Measurements from ENCODE around the gene FANCE. TPM values are rescaled to one million over a fixed set of nuclear protein-coding genes. Genes with fewer than 3 reads are reported as not detected.
A peak's percentile ranks its signal among the peaks of the same experiment; 100 is the strongest.

FANCE gene
- total and polyA plus RNA-seq, 7 donors, result 3.8 to 15.2 (median 7.1) TPM

DNA sequence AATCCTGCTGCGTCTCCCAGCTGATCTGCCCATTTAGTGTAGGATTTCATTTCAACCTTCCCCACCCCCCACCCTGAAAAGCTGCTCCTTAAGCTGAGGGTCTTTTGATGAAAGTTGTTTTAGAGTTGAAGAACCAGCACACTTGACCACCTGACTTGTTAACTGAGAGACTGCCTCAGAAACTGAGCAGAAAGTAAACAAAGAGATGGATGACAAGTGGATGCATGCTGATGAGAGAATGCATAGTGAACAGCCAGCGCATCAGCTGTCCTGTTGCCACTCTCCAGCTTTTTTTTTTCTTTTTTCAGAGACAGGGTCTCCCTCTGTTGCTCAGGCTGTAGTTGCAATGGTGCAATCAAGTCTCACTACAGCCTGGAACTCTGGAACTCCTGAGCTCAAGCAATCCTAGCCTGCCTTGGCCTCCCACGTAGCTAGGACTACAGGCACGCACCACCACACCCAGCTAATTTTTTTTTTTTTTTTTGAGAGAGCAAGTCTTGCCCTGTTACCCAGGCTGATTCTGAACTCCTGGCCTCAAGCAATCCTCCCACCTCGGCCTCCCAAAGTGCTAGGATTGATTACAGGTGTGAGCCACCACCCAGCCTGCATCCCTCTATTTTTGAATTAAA lies 25.5 kb downstream of the FANCE start:
- 89 to 95% (median 90%) methylated on average over 5 of the region's 5 CpGs for WGBS, 3 donors
- no peak for ATAC-seq
- TF ChIP-seq CTCF (IDR thresholded peaks at IDR 0.05), result no peak
- H3K9me3 ChIP-seq, result no peaks in the 10 kb centered on the region
- H3K27ac ChIP-seq, result no peak overlapping the region
- no peaks in the 10 kb centered on the region for H3K27me3 ChIP-seq (ENCODE audit: insufficient read depth in 3 of 3, low read length in 2 of 3)
- H3K4me3 ChIP-seq, result no peak overlapping the region
- intact Hi-C loops (cut with DNase I), result no loop called here
- peaks cover 4 to 82% of the 10 kb centered on the region in 2 donors for H3K36me3 ChIP-seq (ENCODE audit: insufficient read depth in 1 of 2, low read depth in 1 of 2)
- no peak for DNase-seq
- H3K4me1 ChIP-seq, result no peaks in the 10 kb centered on the region

DNA sequence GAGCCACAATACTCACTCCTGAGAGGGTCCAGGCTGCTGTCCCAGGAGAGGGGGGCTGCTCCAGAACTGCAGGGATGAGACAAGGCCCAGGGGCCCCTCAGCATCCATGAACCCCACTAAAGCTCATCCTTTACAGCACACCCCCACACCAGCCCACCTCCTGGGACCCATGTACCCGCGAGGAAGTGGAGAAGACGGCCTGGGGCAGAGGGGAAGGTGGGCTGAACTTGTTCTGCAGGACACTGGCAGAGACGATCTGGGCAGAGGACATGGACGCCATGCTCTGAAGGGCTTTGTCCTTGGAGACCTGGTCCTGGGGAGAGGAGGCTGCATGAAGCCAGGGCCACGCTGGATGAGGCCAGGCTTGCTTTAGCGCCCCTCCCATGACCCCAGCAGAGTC lies 26.1 kb downstream of the FANCE start:
- ATAC-seq (no peak), DNase-seq (peak in 1 of 2 donors; percentile 21)
- WGBS, 3 donors, result 85 to 89% (median 88%) methylated on average over 7 of the region's 7 CpGs
- intact Hi-C loops (cut with DNase I), result no loop called here
- no peak for TF ChIP-seq CTCF (IDR thresholded peaks at IDR 0.05)
- Histone ChIP-seq H3K27me3 (ENCODE audit: insufficient read depth in 3 of 3, low read length in 2 of 3) (no peaks in the 10 kb centered on the region), H3K27ac (no peak overlapping the region), H3K4me3 (no peak overlapping the region), H3K9me3 (no peaks in the 10 kb centered on the region), H3K36me3 (ENCODE audit: insufficient read depth in 1 of 2, low read depth in 1 of 2) (peaks cover 4 to 80% of the 10 kb centered on the region in 2 donors), H3K4me1 (no peaks in the 10 kb centered on the region)

GRCh38 chr6:35480176-35480575 lies 28.0 kb downstream of the FANCE start:
- ATAC-seq (no peak), DNase-seq (no peak)
- WGBS, 3 donors, result 92 to 98% (median 94%) methylated on average over 9 to 12 of the region's 12 CpGs
- Histone ChIP-seq H3K4me1 (no peaks in the 10 kb centered on the region), H3K27me3 (ENCODE audit: insufficient read depth in 3 of 3, low read length in 2 of 3) (no peaks in the 10 kb centered on the region), H3K27ac (no peak overlapping the region), H3K9me3 (no peaks in the 10 kb centered on the region), H3K36me3 (ENCODE audit: insufficient read depth in 1 of 2, low read depth in 1 of 2) (peaks cover 4 to 77% of the 10 kb centered on the region in 2 donors), H3K4me3 (no peak overlapping the region)
- no peak for TF ChIP-seq CTCF (IDR thresholded peaks at IDR 0.05)
- intact Hi-C loops (cut with DNase I), result no loop called here

DNA sequence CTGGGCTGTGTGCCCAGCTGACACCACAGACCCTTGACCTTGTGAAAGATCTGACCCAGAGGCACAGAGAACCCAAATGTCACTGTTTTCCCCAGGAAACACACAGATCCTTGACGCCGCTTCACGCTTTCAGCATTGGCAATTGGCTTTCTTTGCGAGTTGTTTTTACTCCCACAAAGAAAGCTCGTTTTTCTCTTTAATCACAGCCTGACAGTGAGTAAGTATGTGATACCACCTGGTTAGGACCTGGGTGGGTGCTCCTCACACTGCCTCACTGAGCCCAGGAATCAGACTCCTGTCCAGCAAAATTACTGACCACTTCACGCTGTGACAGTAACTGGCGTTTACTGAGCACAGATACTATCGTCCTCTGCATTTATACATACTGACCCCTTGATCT lies 29.1 kb downstream of the FANCE start:
- H3K4me3 ChIP-seq, result no peak overlapping the region
- no peak for TF ChIP-seq CTCF (IDR thresholded peaks at IDR 0.05)
- peaks cover under 1% of the 10 kb centered on the region for H3K4me1 ChIP-seq
- ATAC-seq (no peak), DNase-seq (no peak)
- WGBS, 3 donors, result 79 to 92% (median 91%) methylated on average over 8 of the region's 8 CpGs
- H3K27ac ChIP-seq, result no peak overlapping the region
- H3K27me3 ChIP-seq (ENCODE audit: insufficient read depth in 3 of 3, low read length in 2 of 3), result no peaks in the 10 kb centered on the region
- H3K36me3 ChIP-seq (ENCODE audit: insufficient read depth in 1 of 2, low read depth in 1 of 2), result peaks cover 4 to 72% of the 10 kb centered on the region in 2 donors
- no peaks in the 10 kb centered on the region for H3K9me3 ChIP-seq
- intact Hi-C loops (cut with DNase I), result no loop called here

GRCh38 chr6:35483062-35483461 lies 30.9 kb downstream of the FANCE start:
- 94 to 98% (median 96%) methylated on average over 4 of the region's 4 CpGs for WGBS, 3 donors
- no peak for TF ChIP-seq CTCF (IDR thresholded peaks at IDR 0.05)
- Histone ChIP-seq H3K27ac (no peak overlapping the region), H3K4me1 (peaks cover 13% of the 10 kb centered on the region), H3K4me3 (no peak overlapping the region), H3K27me3 (ENCODE audit: insufficient read depth in 3 of 3, low read length in 2 of 3) (no peaks in the 10 kb centered on the region), H3K9me3 (no peaks in the 10 kb centered on the region), H3K36me3 (ENCODE audit: insufficient read depth in 1 of 2, low read depth in 1 of 2) (peaks cover 0 to 57% of the 10 kb centered on the region in 2 donors)
- ATAC-seq, result no peak
- DNase-seq, result no peak
- intact Hi-C loops (cut with DNase I), result no loop called here
